Esophagus (tissue), 2 donors: ENCODE results near the gene GAPDHS. TPM values are rescaled to one million over a fixed set of nuclear protein-coding genes. Genes with fewer than 3 reads are reported as not detected.
A peak's percentile ranks its signal among the peaks of the same experiment; 100 is the strongest.

Experiments
- H3K27ac ChIP-seq, 2 donors: one replicate each; pipeline ENCODE4 v1.5.1; 2013; ENCODE audit warnings: low read depth in 2 of 2, mild to moderate bottlenecking in 2 of 2, inconsistent platforms in 1 of 2, low read length in 1 of 2, moderate library complexity in 1 of 2
- H3K27me3 ChIP-seq, 2 donors: one replicate each; pipeline ENCODE4 v1.6.1; 2013; ENCODE audit warnings: low read length in 2 of 2, control low read depth in 1 of 2, mild to moderate bottlenecking in 1 of 2; ENCODE audit not compliant: insufficient read depth in 2 of 2, control insufficient read depth in 1 of 2
- H3K36me3 ChIP-seq, 2 donors: one replicate each; pipeline ENCODE4 v1.6.1; 2013; ENCODE audit warnings: low read length in 1 of 2; ENCODE audit not compliant: control insufficient read depth in 2 of 2, insufficient read depth in 2 of 2
- H3K4me1 ChIP-seq, 2 donors: one replicate each; pipeline ENCODE4 v1.6.1; 2013; ENCODE audit warnings: low read length in 1 of 2; ENCODE audit not compliant: control insufficient read depth in 2 of 2, insufficient read depth in 2 of 2
- H3K4me3 ChIP-seq, 2 donors: one replicate each; pipeline ENCODE4 v1.5.1; 2013; ENCODE audit warnings: low read length in 2 of 2, mild to moderate bottlenecking in 2 of 2, low read depth in 1 of 2, moderate library complexity in 1 of 2
- H3K9me3 ChIP-seq, 2 donors: one replicate each; pipeline ENCODE4 v1.6.1; 2013; ENCODE audit warnings: mild to moderate bottlenecking in 2 of 2, low read depth in 1 of 2, low read length in 1 of 2, moderate library complexity in 1 of 2; ENCODE audit not compliant: control insufficient read depth in 2 of 2, insufficient read depth in 1 of 2
- WGBS, 2 donors: extraction: QIAGEN DNeasy Blood & Tissue Kit; methylation state at CpG; one replicate each; pipeline ENCODE4 v1.1.7; 2013; 5-methylcytosine and 5-hydroxymethylcytosine counted together
- polyA plus RNA-seq, 2 donors: library from polyadenylated mRNA; stranded (reverse); fragments of 200-250 nt; gene quantifications; one replicate each; pipeline ENCODE4 v1.2.3, GENCODE V29; 2013
- donor health status: healthy with polysubstance abuse.
- donor health status: Bipolar disorder and iron deficiency.

Gene GAPDHS
- polyA plus RNA-seq, 2 donors, result not detected

- 87 to 90% methylated on average over 3 of the region's 3 CpGs for WGBS, 2 donors
- H3K4me1 ChIP-seq, result peaks cover 0 to 17% of the 10 kb centered on the region in 2 donors
- no peak overlapping the region for H3K4me3 ChIP-seq
- no peak overlapping the region for H3K27ac ChIP-seq
- H3K36me3 ChIP-seq, result peaks cover 0 to 6% of the 10 kb centered on the region in 2 donors
- no peaks in the 10 kb centered on the region for H3K9me3 ChIP-seq
- H3K27me3 ChIP-seq, result no peaks in the 10 kb centered on the region
These were observed 25.1 kb upstream of the GAPDHS start for GRCh38 chr19:35508129-35508528.

- Histone ChIP-seq H3K9me3 (peaks cover 0 to under 1% of the 10 kb centered on the region in 2 donors), H3K4me3 (peak overlapping the region in 1 of 2 donors; percentile 49), H3K27me3 (no peaks in the 10 kb centered on the region), H3K27ac (peak overlapping the region; percentile 77 to 92), H3K4me1 (peaks cover 0 to 21% of the 10 kb centered on the region in 2 donors), H3K36me3 (peaks cover 0 to 6% of the 10 kb centered on the region in 2 donors)
- WGBS, 2 donors, result 18% methylated on average over 12 of the region's 12 CpGs
These were observed 24.1 kb upstream of the GAPDHS start for GRCh38 chr19:35509018-35509652.

GRCh38 chr19:35509861-35510625, 23.2 kb upstream of the GAPDHS start:
- Histone ChIP-seq H3K36me3 (peaks cover 0 to 5% of the 10 kb centered on the region in 2 donors), H3K27ac (peak overlapping the region; percentile 77 to 92), H3K27me3 (no peaks in the 10 kb centered on the region), H3K4me3 (peak overlapping the region; percentile 36 to 49), H3K4me1 (peaks cover 0 to 21% of the 10 kb centered on the region in 2 donors), H3K9me3 (peaks cover 0 to 3% of the 10 kb centered on the region in 2 donors)
- 1% methylated on average over 39 of the region's 39 CpGs for WGBS, 2 donors

- H3K27ac ChIP-seq, result peak overlapping the region; percentile 52 to 92
- H3K9me3 ChIP-seq, result peaks cover 0 to 3% of the 10 kb centered on the region in 2 donors
- 7 to 8% methylated on average over 15 of the region's 15 CpGs for WGBS, 2 donors
- H3K4me3 ChIP-seq, result peak overlapping the region; percentile 36 to 49
- peaks cover 0 to 21% of the 10 kb centered on the region in 2 donors for H3K4me1 ChIP-seq
- H3K27me3 ChIP-seq, result no peaks in the 10 kb centered on the region
- no peaks in the 10 kb centered on the region for H3K36me3 ChIP-seq
These were observed 22.7 kb upstream of the GAPDHS start for GRCh38 chr19:35510626-35510964.

GRCh38 chr19:35511337-35511736, 21.9 kb upstream of the GAPDHS start:
- H3K27ac ChIP-seq, result no peak overlapping the region
- H3K4me3 ChIP-seq, result no peak overlapping the region
- peaks cover 0 to 21% of the 10 kb centered on the region in 2 donors for H3K4me1 ChIP-seq
- H3K27me3 ChIP-seq, result no peaks in the 10 kb centered on the region
- H3K36me3 ChIP-seq, result no peaks in the 10 kb centered on the region
- WGBS, 2 donors, result 68 to 76% methylated on average over 5 to 7 of the region's 7 CpGs
- H3K9me3 ChIP-seq, result peaks cover 0 to 3% of the 10 kb centered on the region in 2 donors

DNA sequence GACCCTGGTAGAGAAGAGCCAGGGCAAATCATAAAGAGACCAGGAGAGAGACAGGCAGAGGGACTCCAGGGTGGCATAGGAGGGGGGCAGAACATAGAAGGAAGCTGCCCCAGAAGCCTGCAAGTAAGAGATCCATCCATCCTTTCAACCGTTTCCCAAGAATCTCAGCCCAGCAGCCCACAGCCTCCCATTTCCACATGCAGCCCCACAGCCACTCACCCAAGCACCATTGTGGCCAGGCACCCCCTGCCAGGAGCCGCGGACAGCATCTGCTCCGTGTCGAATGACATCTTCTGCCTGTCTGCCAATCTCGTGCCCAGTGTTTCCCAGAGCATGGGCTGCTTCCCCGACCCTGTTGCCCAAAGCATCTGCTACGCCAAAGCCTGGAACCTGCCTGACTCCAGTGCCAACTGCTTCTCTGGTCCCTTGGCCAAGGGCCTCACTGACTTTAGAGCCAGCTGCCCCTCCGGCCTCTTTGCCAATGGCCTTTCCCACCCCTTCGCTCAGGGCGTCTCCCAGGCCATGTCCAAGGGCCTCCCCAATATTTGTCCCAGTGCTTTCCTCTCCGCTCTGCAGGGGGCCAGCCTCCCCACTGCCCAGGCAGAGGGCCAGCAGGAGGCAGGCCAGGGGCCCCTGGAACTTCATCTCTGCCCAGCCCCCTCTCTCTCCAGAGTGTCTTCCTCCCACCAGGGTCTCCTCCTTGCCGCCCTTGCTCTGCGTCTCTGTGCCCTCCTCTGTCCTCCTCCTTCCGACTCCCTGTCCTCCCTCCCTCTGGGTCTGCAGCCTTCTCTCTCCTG, 20.2 kb upstream of the GAPDHS start:
- Histone ChIP-seq H3K27me3 (no peaks in the 10 kb centered on the region), H3K9me3 (peaks cover 0 to 3% of the 10 kb centered on the region in 2 donors), H3K4me3 (peak overlapping the region in 1 of 2 donors; percentile 14), H3K27ac (peak overlapping the region in 1 of 2 donors; percentile 27), H3K36me3 (no peaks in the 10 kb centered on the region), H3K4me1 (peaks cover 0 to 21% of the 10 kb centered on the region in 2 donors)
- WGBS, 2 donors, result 76 to 81% methylated on average over 15 of the region's 15 CpGs

DNA sequence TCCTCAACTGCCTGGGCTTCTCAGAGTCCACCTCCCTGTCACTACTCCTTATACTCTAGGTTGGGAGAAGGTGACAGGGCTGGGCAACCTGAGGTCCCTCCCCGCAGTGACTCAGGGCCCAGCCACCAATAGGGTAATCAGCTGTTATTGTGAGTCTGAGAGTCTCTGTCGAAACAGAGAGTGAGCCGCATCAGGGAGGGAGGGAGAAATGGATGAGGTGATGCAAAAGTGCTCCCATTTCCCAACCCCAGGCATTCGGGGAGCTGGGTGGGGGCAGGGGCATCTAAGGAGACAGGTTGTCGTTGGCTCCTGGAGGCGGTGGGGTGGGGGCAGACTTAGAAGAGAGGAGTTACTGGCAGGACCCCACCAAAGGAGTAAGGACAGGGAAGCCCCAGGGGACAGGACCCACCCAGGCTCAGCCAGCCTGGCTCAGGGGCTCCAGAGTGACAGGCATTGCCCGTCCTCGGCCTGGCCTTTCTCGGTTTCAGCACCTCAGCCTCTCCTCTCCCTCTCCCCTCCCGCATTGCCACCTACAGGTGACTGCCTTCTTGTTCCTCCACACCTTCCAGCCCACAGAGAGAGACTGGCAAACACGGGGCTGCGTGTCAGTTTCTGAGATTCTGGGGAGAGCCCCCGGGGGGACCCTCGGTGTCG, 19.5 kb upstream of the GAPDHS start, which contains the start of gene DMKN:
Gene DMKN (minus strand): TSS at position 22 of the 654 bp plus-strand sequence. CDS start 174 bp downstream, outside the sequence.
- peaks cover 0 to 3% of the 10 kb centered on the region in 2 donors for H3K9me3 ChIP-seq
- H3K36me3 ChIP-seq, result no peaks in the 10 kb centered on the region
- WGBS, 2 donors, result 20 to 31% methylated on average over 12 to 15 of the region's 15 CpGs
- no peaks in the 10 kb centered on the region for H3K27me3 ChIP-seq
- peaks cover 0 to 21% of the 10 kb centered on the region in 2 donors for H3K4me1 ChIP-seq
- peak within 1 kb of the TSS in 1 of 2 donors; percentile 14 for H3K4me3 ChIP-seq
- H3K27ac ChIP-seq, result peak within 1 kb of the TSS; percentile 49 to 84

- H3K27me3 ChIP-seq, result no peaks in the 10 kb centered on the region
- no peaks in the 10 kb centered on the region for H3K36me3 ChIP-seq
- H3K4me3 ChIP-seq, result no peak overlapping the region
- H3K27ac ChIP-seq, result peak overlapping the region; percentile 49 to 84
- 19 to 20% methylated on average over 16 to 20 of the region's 20 CpGs for WGBS, 2 donors
- H3K9me3 ChIP-seq, result peaks cover 0 to 3% of the 10 kb centered on the region in 2 donors
- peaks cover 0 to 21% of the 10 kb centered on the region in 2 donors for H3K4me1 ChIP-seq
These were observed 18.9 kb upstream of the GAPDHS start for GRCh38 chr19:35514282-35514809.
